Stimulated activated CD4-positive, alpha-beta T cell treated with anti-CD3 and anti-CD28 coated beads, Interleukin-1b, Interleukin-23, amount 100 ng/mL, for 48 hours (primary cell): ENCODE measurements around the gene LZTR1.
A peak's percentile ranks its signal among the peaks of the same experiment; 100 is the strongest.
"Not testable (repeated sequence)": the region's sequence is repeated elsewhere in the genome, so short reads cannot be mapped to it uniquely, and the experiment has no call there.

Experiments used
- DNase-seq: peaks from one replicate; pipeline ENCODE4 v3.0.0-alpha.2; 2020

LZTR1 gene

DNA sequence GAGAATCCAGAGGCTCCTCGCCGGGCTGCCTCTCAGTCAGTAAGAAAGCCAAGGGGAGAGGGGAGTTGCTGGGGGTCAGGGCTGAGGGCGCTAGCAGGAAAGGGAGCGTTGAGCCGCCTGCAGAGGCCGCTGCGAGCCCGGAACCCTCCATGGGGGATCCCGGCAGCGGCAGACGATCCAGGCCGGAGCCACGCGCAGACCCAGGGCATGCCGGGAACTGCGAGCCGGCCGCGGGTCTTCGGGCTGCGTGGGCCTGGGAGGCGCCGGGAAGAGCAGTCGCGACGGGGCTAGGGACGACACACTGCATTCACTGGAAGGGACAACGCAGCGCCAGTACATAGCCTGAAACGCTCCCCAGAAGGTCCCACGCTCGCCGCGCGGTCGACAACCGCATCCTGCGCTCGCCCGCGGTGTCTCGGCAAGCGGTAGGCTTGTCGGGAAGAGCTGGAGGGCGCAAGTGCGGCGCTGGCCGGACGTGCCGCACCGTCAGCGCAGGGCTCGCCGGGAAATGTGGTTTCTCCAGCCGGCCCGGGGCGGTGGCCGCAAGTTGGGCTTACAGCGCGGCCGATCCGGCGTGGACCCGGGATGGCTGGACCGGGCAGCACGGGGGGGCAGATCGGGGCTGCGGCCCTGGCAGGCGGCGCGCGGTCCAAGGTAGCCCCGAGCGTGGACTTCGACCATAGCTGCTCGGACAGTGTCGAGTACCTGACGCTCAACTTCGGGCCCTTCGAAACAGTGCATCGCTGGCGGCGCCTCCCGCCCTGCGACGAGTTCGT is at the start of gene LZTR1:
Gene LZTR1 (plus strand): TSS at position 511 of the 776 bp plus-strand sequence. CDS start 75 bp downstream, at position 586.
- DNase-seq: peak; percentile 65

DNA sequence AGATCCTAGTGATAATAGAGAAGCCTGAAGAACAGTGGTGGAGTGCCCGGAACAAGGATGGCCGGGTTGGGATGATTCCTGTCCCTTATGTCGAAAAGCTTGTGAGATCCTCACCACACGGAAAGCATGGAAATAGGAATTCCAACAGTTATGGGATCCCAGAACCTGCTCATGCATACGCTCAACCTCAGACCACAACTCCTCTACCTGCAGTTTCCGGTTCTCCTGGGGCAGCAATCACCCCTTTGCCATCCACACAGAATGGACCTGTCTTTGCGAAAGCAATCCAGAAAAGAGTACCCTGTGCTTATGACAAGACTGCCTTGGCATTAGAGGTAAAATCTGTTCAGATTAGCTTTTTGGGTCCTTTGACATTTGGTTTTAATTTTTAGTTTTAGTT is 48.2 kb upstream of the LZTR1 start:
- no peak for DNase-seq

DNA sequence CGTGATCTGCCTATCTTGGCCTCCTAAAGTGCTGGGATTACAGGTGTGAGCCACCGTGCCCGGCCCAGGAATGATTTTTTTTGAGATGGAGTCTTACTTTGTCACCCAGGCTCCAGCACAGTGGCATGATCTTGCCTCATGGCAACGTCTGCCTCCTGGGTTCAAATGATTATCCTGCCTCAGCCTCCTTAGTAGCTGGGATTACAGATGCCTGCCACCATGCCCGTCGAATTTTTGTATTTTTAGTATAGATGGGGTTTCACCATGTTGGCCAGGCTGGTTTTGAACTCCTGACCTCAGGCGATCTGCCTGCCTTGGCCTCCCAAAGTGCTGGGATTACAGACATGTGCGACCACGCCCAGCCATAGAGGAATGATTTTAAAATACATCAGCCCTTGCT is 47.0 kb upstream of the LZTR1 start:
- not testable (repeated sequence) for DNase-seq

DNA sequence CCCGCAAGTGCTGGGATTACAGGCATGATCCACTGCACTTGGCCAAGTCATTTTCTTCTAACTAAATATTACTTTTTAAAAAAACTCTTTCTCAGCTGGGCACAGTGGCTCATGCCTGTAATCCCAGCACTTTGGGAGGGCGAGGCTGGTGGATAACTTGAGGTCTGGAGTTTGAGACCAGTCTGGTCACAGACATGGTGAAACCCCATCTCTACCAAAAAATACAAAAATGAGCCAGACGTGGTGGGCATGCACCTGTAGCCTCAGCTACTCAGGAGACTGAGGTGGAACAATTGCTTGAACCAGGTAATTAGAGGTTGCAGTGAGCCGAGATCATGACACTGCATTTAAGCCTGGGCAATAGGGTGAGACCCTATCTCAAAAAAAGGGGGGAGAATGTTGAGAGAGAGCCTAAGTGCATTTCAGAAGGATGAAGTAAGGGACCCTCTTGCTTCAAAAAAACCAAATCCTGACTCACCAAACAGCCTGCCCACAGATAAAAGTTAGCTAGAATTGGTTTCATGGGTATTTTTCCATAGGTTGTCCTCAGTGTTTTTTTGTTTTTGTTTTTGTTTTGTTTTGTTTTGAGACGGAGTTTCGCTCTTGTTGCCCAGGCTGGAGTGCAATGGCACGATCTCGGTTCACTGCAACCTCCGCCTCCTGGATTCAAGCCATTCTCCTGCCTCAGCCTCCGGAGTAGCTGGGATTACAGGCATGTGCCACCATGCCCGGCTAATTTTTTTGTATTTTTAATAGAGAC is 46.1 kb upstream of the LZTR1 start:
- DNase-seq: not testable (repeated sequence)

DNA sequence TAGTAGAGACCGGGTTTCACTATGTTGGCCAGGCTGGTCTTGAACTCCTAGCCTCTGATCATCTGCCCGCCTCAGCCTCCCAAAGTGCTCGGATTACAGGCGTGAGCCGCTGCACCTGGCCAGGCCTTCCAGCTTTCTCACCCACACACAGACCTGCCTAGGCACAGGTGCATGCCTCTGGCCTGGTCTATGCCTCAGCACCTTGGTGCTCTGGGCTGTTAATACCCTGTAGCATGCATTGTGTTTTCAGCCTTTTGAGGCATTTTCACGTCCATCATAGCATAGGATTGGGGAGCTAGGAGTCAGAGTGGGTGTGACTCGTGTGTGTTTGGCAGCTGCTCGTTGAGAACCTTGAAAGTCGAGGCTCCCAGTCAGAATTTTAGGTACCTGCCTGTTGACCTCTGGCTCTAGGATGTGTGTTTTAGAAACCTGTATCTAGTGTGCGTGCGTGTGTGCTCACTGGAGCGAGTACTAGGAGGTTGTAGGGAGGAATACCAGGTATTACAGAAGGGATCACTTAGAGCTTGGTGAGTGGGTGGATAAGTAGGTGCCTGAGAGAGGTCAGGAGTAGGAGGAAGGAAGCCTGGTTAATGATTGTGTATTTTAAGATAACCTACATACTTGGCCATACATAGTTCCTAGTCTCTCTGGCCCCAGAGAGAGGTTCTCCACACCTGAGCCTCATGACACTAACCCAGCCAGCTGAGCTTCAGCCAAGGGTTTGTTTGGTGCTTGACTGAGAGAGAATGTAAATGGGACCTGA is 44.9 kb upstream of the LZTR1 start:
- no peak for DNase-seq

DNA sequence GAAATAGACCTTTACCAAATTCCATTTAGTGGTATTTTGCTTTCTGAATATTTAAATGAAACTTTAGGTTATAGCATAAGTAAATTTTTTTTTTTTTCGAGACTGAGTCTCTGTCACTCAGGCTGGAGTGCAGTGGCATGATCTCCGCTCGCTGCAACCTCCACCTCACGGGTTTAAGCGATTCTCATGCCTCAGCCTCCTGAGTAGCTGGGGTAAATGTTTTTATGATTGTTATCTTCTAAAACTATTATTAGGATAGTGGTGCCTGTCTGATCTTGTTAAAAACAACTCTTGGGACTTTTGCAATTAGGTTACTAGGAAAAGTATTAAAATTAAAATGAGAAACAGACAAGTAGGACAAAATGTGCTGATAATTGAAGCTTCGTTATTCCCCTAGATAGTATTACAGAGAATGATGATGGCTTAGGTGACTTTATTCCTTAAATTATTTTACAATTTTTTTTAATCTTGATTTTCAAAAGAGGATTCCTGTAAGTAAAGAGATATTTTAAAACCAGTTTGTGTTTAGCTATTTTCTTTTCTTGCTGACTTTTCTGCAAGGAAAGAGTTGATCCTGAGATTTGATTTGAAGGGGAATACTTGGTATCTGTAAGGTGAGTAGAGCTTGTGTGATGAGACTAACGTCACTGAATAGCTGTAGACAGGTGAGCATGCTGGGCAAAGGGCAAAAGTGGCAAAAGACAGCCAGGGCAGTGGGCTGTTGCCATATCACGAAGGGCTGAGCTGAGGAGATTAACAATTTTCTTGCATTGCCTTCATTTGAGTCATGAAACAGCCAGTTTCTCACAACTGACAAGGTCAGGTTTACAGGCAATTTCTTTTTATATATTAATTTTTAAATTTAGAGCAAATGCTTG is 44.1 kb upstream of the LZTR1 start:
- no peak for DNase-seq

DNA sequence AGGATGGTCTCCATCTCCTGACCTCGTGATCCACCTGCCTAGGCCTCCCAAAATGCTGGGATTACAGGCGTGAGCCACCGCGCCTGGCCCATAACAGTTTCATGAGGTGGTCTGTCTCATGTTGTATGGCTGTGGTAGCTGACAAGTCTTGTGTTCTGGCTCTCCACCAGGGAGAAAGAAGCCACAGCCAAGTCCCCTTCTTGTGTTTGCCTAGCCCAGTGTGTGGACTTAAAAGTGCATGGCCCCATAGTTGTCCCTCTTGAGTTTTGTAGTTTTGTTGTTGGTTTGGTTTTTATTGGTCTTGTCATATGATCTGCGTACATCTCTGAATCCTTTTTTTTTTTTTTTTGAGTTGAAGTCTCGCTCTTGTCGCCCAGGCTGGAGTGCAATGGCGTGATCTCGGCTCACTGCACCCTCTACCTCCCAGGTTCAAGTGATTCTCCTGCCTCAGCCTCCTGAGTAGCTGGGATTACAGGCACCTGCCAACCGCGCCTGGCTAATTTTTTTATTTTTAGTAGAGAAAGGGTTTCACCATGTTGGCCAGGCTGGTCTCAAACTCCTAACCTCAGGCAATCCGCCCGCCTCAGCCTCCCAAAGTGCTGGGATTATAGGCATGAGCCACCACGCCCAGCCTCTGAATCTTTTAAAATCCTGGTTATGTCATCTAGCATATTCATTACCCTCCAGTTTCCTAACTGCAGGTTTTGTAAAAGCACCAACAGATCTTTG is 42.5 kb upstream of the LZTR1 start:
- DNase-seq: not testable (repeated sequence)

DNA sequence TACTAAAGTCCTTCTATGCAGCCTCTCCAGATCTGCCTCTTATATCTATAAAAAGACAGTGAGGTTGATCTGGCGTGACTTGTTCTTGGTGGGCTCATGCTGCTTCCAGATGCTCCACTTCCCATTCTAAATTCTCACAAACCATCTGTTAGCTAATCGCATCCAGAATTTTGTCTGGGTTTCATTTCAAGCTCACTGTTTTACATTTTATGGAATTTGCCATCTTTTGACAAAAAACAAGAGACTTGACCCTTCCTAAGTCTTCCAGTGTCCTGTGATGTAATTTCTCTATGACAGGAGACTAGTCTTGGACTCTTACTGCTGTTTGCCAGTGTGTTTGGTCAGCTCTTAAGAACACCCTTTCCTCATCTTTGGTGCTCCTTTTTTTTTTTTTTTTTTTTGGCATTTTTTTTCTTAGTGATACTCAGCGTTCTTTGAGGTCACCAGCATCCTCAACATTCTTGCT is 41.9 kb upstream of the LZTR1 start:
- DNase-seq: no peak

DNA sequence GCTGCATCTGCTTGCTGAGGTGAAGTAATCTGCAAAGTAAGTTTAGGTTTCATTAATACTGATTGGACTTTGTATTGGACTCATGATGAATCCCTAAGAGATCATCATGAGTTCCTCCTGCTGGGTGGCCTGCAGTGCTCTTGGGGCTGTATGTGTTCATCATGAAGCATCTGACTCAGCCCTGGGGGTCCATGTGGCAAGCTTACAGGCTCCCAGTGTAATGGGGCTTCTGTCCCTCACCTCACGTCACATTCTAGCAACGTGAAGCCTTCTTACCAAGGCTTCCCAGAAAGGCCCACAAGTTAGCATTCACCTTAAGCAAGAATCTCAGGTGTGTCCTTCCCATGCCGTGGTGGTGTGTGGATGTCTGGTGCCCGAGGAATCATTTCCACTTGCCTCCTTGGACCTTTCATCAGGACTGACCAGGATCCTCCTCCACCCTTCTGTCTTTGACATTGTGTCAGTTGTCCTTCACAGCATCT is 41.2 kb upstream of the LZTR1 start:
- DNase-seq: no peak

DNA sequence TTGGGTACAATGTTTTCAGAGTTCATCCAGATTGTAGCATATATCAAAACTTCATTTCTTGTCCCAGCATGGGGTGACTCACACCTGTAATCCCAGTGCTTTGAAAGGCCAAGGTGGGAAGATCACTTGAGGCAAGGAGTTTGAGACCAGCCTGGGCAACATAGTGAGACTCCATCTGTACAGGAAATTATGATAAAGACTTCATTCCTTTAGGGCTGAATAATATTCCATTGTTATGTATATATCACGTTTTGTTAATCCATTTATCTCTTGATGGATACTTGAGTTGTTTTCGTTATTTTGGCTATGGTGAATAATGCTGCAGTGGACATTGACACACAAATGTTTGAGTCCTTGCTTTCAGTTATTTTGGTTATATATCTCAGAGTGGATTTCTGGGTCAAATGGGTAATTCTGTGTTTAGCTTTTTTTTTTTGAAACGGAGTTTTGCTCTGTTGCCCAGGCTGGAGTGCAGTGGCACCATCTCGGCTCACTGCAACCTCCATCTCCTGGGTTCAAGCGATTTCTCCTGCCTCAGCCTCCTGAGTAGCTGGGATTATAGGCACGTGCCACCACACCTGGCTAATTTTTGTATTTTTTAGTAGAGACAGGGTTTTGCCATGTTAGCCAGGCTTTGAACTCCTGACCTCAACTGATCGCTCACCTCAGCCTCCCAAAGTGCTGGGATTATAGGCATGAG is 39.7 kb upstream of the LZTR1 start:
- DNase-seq: not testable (repeated sequence)

DNA sequence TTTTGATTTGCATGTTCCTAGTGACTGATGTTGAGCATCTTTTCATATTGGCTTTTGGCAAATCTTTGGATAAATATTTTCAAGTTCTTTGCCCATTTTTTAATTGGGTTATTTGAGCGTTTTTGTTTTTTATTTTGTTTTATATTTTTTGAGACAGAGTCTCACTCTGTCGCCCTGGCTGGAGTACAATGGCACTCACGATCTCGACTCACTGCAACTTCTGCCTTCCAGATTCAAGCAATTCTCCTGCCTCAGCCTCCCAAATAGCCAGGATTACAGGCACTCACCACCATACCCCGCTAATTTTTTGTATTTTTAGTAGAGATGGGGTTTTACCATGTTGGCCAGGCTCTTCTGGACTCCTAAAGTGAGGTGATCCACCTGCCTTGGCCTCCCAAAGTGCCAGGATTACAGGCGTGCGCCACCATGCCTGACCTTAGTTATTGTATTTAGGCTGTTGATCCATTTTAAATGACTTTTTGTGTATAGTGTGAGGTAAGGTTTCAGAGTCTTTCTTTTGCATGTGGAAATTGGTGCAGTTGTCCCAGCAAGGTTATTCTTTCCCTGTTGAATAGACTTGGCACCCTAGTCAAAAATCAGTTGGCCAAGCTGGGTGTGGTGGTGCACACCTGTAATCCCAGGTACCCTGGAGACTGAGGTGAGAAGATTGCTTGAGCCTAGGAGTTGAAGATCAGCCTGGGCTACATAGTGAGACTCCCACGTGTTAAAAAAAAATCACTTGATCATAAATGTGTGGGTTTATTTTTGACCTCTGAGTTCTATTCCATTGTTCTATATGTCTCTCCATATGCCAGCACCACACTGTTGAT is 38.8 kb upstream of the LZTR1 start:
- no peak for DNase-seq

DNA sequence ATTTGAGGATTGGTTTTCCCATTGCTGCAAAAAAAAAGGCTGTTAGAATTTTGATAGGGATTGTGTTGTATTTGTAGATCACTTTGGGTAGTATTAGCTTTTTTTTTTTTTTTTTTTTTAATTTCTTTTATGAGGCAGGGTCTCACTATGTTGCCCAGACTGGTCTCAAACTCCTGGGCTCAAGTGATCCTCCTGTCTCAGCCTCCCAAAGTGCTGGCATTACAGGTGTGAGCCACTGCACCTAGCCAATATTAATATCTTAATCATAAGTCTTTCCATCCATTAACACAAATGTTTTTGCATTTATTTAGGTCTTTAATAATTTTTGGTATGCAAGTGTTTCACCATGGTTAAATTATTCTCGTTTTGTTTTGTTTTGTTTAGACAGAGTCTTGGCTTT is 38.1 kb upstream of the LZTR1 start:
- no peak for DNase-seq

DNA sequence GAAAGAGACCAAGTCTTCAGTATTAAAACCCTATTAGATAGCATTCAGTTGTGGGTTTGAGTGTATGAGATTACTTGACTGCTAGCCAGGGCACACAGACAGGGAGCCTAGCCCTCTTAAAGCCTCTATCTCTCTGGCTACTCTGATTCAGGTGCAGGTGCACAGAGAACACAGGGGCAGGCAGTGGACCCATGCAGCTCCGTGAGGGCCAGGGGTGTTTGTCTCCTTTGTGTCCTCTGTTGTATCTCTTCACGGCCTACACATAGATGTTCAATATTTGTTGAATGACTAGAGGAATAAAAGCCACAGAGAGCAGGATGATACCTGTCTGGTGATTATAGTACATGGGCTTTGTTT is 36.5 kb upstream of the LZTR1 start:
- DNase-seq: no peak

DNA sequence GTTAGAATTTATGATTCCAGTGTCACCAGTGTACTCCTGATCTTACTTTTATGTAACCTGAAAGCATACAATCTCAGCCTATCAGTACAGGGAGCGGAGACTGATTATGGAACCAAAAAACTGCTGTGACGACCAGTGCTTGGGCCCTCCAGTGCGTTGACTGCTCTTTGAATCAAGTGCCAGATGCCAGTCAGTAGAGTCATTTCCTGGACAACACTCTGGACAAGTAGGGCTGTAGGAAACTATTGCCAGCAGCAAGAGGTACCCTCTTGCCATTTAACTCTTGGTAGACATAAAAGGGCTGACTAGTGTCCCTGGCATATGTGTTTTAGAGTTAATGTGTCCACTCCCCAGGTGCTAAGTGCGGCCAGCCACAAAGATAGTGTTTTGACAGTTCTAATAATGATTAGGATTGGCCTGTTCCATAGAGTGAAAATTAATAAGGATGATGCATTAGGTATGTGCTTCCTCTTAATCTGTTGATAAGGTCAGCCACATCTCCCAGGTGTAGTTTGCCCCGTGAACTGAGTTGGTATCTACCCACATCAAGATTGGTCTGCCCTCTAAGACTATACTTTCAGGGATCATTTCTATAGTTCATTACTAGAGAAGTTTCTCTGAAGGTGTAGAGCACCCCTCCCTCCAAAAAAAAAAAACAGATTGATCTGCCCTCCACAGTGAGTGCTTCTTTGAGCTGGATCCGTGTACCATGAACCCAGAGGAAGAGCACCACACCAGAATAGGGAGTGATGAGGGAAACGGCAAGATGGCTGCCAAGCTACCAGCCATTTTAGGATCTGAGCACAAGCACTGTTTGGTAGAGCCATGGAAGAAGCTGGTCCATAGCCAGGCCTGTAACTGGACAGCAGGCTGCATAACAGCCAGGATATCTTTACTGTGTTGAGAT is 35.8 kb upstream of the LZTR1 start:
- no peak for DNase-seq

DNA sequence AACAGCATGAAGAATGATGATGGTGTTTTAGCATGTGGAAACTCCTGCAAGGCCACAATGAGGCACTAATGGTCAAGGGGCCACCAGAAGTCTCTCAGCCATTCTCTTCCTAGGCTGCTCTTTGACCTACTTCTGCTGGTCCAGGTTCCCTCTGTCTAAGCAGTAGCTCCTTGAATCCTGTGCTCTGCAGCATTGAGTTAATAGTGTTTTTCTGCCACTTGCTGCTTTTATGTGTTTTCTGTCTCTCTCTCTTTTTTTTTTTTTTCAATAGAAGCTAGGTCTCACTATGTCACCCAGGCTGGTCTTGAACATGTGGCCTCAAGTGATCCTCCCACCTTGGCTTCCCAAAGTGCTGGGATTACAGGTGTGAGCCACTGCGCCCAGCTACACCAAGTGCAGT is 35.1 kb upstream of the LZTR1 start:
- DNase-seq: no peak

DNA sequence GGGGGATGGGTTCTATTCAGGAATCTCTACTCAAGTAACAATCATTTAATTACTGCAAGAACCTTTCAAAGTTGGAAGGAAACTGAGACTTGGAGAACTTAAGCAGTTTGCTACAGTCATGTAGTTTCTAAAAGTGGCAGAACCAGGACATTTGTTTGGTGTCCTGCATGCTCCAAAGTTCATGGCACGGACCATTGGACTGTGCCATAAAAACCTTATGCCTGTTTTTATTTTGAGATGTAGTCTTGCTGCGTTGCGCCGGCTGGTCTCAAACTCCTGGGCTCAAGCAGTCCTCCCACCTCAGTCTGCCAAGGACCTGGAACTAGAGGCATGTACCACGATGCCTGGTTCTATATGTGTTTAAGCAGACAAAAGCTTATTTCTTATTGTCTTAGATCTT is 33.6 kb upstream of the LZTR1 start:
- no peak for DNase-seq

DNA sequence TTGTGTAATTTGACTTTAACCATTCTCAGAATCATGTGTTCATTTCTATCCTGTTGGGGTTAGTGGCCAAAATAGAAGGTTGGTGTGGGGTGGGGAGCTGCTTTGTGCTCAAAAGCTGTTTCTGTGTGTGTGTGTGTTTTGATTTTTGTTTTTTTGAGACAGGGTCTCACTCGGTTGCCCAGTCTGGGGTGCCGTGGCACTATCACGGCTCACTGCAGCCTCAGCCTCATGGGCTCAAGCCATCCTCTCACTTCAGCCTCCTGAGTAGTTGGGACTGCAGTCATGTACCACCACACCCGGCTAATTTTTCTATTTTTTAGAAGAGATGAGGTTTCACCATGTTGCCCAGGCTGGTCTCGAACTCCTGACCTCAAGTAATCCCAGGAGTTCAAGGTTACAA is 33.1 kb upstream of the LZTR1 start:
- DNase-seq: no peak

DNA sequence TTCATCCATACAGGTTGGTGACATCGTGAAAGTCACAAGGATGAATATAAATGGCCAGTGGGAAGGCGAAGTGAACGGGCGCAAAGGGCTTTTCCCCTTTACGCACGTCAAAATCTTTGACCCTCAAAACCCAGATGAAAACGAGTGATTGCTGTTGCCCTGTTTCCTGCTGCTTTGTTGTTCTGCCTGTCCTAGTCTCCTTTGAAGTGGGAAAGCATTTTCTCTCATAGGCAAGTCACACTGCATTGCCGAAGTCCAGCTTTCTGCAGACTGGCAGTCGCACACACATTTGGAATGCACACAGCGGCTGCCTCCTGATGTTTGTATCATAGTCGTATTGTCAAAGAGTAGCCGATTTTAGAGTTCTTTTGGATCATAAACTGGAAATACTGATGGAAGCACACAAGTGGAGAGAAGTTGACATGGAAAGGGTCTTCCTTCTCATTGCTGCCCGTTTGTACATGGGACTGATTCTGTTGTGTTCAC is 32.4 kb upstream of the LZTR1 start:
- no peak for DNase-seq
